ENCODE results near the gene EDN1. TPM values are rescaled to one million over a fixed set of nuclear protein-coding genes. Genes with fewer than 3 reads are reported as not detected.
"Not testable (repeated sequence)": the region's sequence is repeated elsewhere in the genome, so short reads cannot be mapped to it uniquely, and the experiment has no call there.

The EDN1 gene
- total RNA-seq, 1 donor: 1.4 TPM

GRCh38 chr6:12331474-12331873 is 41.3 kb downstream of the EDN1 start:
- Histone ChIP-seq H3K9me3 (ENCODE audit: low read depth, low read length) (no peaks in the 10 kb centered on the region), H3K4me3 (ENCODE audit: insufficient read depth, low read length) (no peak overlapping the region), H4K20me1 (ENCODE audit: insufficient read depth, low read length) (no peaks in the 10 kb centered on the region), H3K36me3 (ENCODE audit: insufficient read depth, low read length) (no peaks in the 10 kb centered on the region), H3K4me1 (ENCODE audit: insufficient read depth, low read length) (no peaks in the 10 kb centered on the region), H2AFZ (ENCODE audit: low read length) (no peak overlapping the region), H3K79me2 (ENCODE audit: insufficient read depth, low read length) (no peaks in the 10 kb centered on the region), H3K27ac (ENCODE audit: low read depth, low read length) (no peak overlapping the region), H3K27me3 (ENCODE audit: insufficient read depth, low read length) (no peaks in the 10 kb centered on the region), H3K4me2 (ENCODE audit: insufficient read depth, low read length) (no peak overlapping the region)
- no peak for TF ChIP-seq CTCF (IDR thresholded peaks at IDR 0.05; ENCODE audit: extremely low read depth, low read depth, low read length)
- no peak for DNase-seq (ENCODE audit: insufficient read length, low spot score, missing footprints)

GRCh38 chr6:12331951-12332749 is 42.0 kb downstream of the EDN1 start:
- no peaks in the 10 kb centered on the region for H4K20me1 ChIP-seq (ENCODE audit: insufficient read depth, low read length)
- DNase-seq (ENCODE audit: insufficient read length, low spot score, missing footprints): no peak
- TF ChIP-seq CTCF (IDR thresholded peaks at IDR 0.05; ENCODE audit: extremely low read depth, low read depth, low read length): no peak

GRCh38 chr6:12332750-12333079 is 42.6 kb downstream of the EDN1 start:
- H3K27ac ChIP-seq (ENCODE audit: low read depth, low read length); H3K79me2 ChIP-seq (ENCODE audit: insufficient read depth, low read length); H2AFZ ChIP-seq (ENCODE audit: low read length); H3K4me2 ChIP-seq (ENCODE audit: insufficient read depth, low read length); H3K27me3 ChIP-seq (ENCODE audit: insufficient read depth, low read length); H3K36me3 ChIP-seq (ENCODE audit: insufficient read depth, low read length); H3K4me3 ChIP-seq (ENCODE audit: insufficient read depth, low read length); H4K20me1 ChIP-seq (ENCODE audit: insufficient read depth, low read length); H3K9me3 ChIP-seq (ENCODE audit: low read depth, low read length); DNase-seq (ENCODE audit: insufficient read length, low spot score, missing footprints); H3K4me1 ChIP-seq (ENCODE audit: insufficient read depth, low read length): not testable (repeated sequence)

More at GRCh38 chr6:12331951-12332749, 42.0 kb downstream of the EDN1 start:
- Histone ChIP-seq H2AFZ (ENCODE audit: low read length) (no peak overlapping the region), H3K9me3 (ENCODE audit: low read depth, low read length) (no peaks in the 10 kb centered on the region), H3K79me2 (ENCODE audit: insufficient read depth, low read length) (no peaks in the 10 kb centered on the region), H3K4me2 (ENCODE audit: insufficient read depth, low read length) (no peak overlapping the region), H3K27me3 (ENCODE audit: insufficient read depth, low read length) (no peaks in the 10 kb centered on the region), H3K36me3 (ENCODE audit: insufficient read depth, low read length) (no peaks in the 10 kb centered on the region), H3K27ac (ENCODE audit: low read depth, low read length) (no peak overlapping the region), H3K4me1 (ENCODE audit: insufficient read depth, low read length) (no peaks in the 10 kb centered on the region), H3K4me3 (ENCODE audit: insufficient read depth, low read length) (no peak overlapping the region)

- H3K4me3 ChIP-seq (ENCODE audit: insufficient read depth, low read length): no peak overlapping the region
- no peaks in the 10 kb centered on the region for H3K4me1 ChIP-seq (ENCODE audit: insufficient read depth, low read length)
- H3K4me2 ChIP-seq (ENCODE audit: insufficient read depth, low read length): no peak overlapping the region
- no peaks in the 10 kb centered on the region for H3K9me3 ChIP-seq (ENCODE audit: low read depth, low read length)
- no peak for TF ChIP-seq CTCF (IDR thresholded peaks at IDR 0.05; ENCODE audit: extremely low read depth, low read depth, low read length)
- H3K27me3 ChIP-seq (ENCODE audit: insufficient read depth, low read length): no peaks in the 10 kb centered on the region
- no peak overlapping the region for H3K27ac ChIP-seq (ENCODE audit: low read depth, low read length)
- no peaks in the 10 kb centered on the region for H3K36me3 ChIP-seq (ENCODE audit: insufficient read depth, low read length)
- no peaks in the 10 kb centered on the region for H3K79me2 ChIP-seq (ENCODE audit: insufficient read depth, low read length)
- H4K20me1 ChIP-seq (ENCODE audit: insufficient read depth, low read length): no peaks in the 10 kb centered on the region
- no peak for DNase-seq (ENCODE audit: insufficient read length, low spot score, missing footprints)
- no peak overlapping the region for H2AFZ ChIP-seq (ENCODE audit: low read length)
Observed at GRCh38 chr6:12333128-12333527, 43.0 kb downstream of the EDN1 start.
